ENCODE results near the gene EGLN2.

DNA sequence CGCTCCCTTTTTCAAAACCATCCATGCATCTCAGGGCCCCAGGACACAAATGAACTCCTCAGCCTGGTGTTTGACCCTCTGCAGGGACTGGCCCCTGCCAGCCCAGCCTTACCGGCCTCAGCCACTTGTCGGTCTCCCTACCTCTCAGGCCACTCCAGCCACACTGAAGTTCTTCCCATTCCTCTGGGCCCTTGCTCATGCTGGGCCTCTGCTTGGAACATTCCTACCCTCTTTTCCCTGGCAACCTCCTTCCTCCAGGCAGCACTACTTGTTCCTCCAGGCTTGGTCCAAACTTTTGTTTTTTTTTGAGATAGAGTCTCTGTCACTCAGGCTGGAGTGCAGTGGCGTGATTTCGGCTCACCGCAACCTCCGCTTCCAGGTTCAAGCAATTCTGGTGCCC lies 7.6 kb upstream of the EGLN2 start:
- TF ChIP-seq CTCF (IDR thresholded peaks at IDR 0.05) (no peak), POLR2AphosphoS5 (IDR thresholded peaks at IDR 0.05) (no peak), POLR2A (IDR thresholded peaks at IDR 0.05) (no peak)
